Activated CD4-positive, CD25-positive, alpha-beta regulatory T cell treated with anti-CD3 and anti-CD28 coated beads, Interleukin-2, amount 50 U/mL, for 72 hours (primary cell): ENCODE data around the gene ORAI2.
"Not testable (repeated sequence)": the region's sequence is repeated elsewhere in the genome, so short reads cannot be mapped to it uniquely, and the experiment has no call there.

Experiments
- DNase-seq: peaks from one replicate; pipeline ENCODE4 v3.0.0; 2021

ORAI2 gene

GRCh38 chr7:102450242-102450641 is 16.9 kb downstream of the ORAI2 start:
- no peak for DNase-seq

- DNase-seq: no peak
Observed at GRCh38 chr7:102451371-102452054, 18.1 kb downstream of the ORAI2 start.

- no peak for DNase-seq
Observed at GRCh38 chr7:102452451-102452850, 19.1 kb downstream of the ORAI2 start.

GRCh38 chr7:102453319-102453718 is 19.9 kb downstream of the ORAI2 start:
- DNase-seq: no peak

GRCh38 chr7:102454468-102454867 is 21.1 kb downstream of the ORAI2 start:
- no peak for DNase-seq

GRCh38 chr7:102454932-102455331 is 21.6 kb downstream of the ORAI2 start:
- not testable (repeated sequence) for DNase-seq

- DNase-seq: no peak
Observed at GRCh38 chr7:102455596-102455995, 22.2 kb downstream of the ORAI2 start.

- DNase-seq: no peak
Observed at GRCh38 chr7:102456327-102456726, 23.0 kb downstream of the ORAI2 start.

GRCh38 chr7:102457352-102457924 is 24.1 kb downstream of the ORAI2 start:
- DNase-seq: no peak

- DNase-seq: no peak
Observed at GRCh38 chr7:102459221-102459844, 26.0 kb downstream of the ORAI2 start.

GRCh38 chr7:102460467-102460866 is 27.1 kb downstream of the ORAI2 start:
- DNase-seq: no peak

- no peak for DNase-seq
Observed at GRCh38 chr7:102463841-102464576, 30.6 kb downstream of the ORAI2 start.

GRCh38 chr7:102464577-102465280 is 31.4 kb downstream of the ORAI2 start, which contains the start of the genes ALKBH4 and LRWD1:
ALKBH4 (minus strand) TSS chr7:102464863; CDS start chr7:102464836, 27 bp downstream.
LRWD1 (plus strand) TSS chr7:102464984; CDS start chr7:102465081, 97 bp downstream.
- DNase-seq: peak; percentile 99

GRCh38 chr7:102466097-102466496 is 32.7 kb downstream of the ORAI2 start:
- no peak for DNase-seq

- DNase-seq: no peak
Observed at GRCh38 chr7:102467581-102468477, 34.5 kb downstream of the ORAI2 start.

GRCh38 chr7:102468478-102469350 is 35.3 kb downstream of the ORAI2 start:
- DNase-seq: no peak

GRCh38 chr7:102469351-102469971 is 36.1 kb downstream of the ORAI2 start:
- no peak for DNase-seq

GRCh38 chr7:102469972-102470825 is 36.8 kb downstream of the ORAI2 start:
- no peak for DNase-seq

- DNase-seq: no peak
Observed at GRCh38 chr7:102471791-102472125, 38.4 kb downstream of the ORAI2 start.
